NCI-H82 treated with DMSO at 0.1 percent for 48 hours (cell line): ENCODE measurements around the gene SPDYA.
A peak's percentile ranks its signal among the peaks of the same experiment; 100 is the strongest.

Experiments
- DNase-seq: peaks from one replicate; lab custom pipeline; 2025; ENCODE audit not compliant: unreplicated experiment; lab: John Stamatoyannopoulos, UW

The SPDYA gene

GRCh38 chr2:28824870-28825269 is 14.2 kb downstream of the SPDYA start:
- DNase-seq = no peak

GRCh38 chr2:28828382-28828781 is 17.7 kb downstream of the SPDYA start:
- no peak for DNase-seq

- DNase-seq = no peak
Observed at GRCh38 chr2:28833740-28834470, 23.3 kb downstream of the SPDYA start.

GRCh38 chr2:28835781-28836180 is 25.1 kb downstream of the SPDYA start:
- DNase-seq = no peak

GRCh38 chr2:28838971-28839370 is 28.3 kb downstream of the SPDYA start:
- no peak for DNase-seq

- DNase-seq = no peak
Observed at GRCh38 chr2:28842042-28842441, 31.4 kb downstream of the SPDYA start.

GRCh38 chr2:28855193-28855592 is 44.6 kb downstream of the SPDYA start:
- no peak for DNase-seq

- no peak for DNase-seq
Observed at GRCh38 chr2:28855977-28856376, 45.3 kb downstream of the SPDYA start.

GRCh38 chr2:28868611-28869010 is 58.0 kb downstream of the SPDYA start:
- DNase-seq = peak; percentile 20

- no peak for DNase-seq
Observed at GRCh38 chr2:28869494-28870145, 59.0 kb downstream of the SPDYA start.

GRCh38 chr2:28870146-28870891 is 59.7 kb downstream of the SPDYA start, which contains the start of gene TRMT61B:
TRMT61B (minus strand) TSS chr2:28870309; CDS start chr2:28870277, 32 bp downstream.
- DNase-seq = peak; percentile 90

- DNase-seq = no peak
Observed at GRCh38 chr2:28871620-28872019, 61.0 kb downstream of the SPDYA start.

GRCh38 chr2:28880193-28880592 is 69.6 kb downstream of the SPDYA start:
- DNase-seq = no peak

GRCh38 chr2:28893488-28893887 is 82.9 kb downstream of the SPDYA start:
- no peak for DNase-seq

- peak; percentile 97 for DNase-seq
Observed at GRCh38 chr2:28894470-28895188, 84.0 kb downstream of the SPDYA start, which contains the start of gene WDR43. WDR43 (plus strand) TSS chr2:28894667; CDS start chr2:28894699, 32 bp downstream.

- no peak for DNase-seq
Observed at GRCh38 chr2:28895189-28895893, 84.7 kb downstream of the SPDYA start.

- no peak for DNase-seq
Observed at GRCh38 chr2:28896906-28897305, 86.3 kb downstream of the SPDYA start.

GRCh38 chr2:28898048-28898447 is 87.4 kb downstream of the SPDYA start:
- DNase-seq = no peak
